ENCODE results near the gene MAPKAP1.

MAPKAP1 gene

DNA sequence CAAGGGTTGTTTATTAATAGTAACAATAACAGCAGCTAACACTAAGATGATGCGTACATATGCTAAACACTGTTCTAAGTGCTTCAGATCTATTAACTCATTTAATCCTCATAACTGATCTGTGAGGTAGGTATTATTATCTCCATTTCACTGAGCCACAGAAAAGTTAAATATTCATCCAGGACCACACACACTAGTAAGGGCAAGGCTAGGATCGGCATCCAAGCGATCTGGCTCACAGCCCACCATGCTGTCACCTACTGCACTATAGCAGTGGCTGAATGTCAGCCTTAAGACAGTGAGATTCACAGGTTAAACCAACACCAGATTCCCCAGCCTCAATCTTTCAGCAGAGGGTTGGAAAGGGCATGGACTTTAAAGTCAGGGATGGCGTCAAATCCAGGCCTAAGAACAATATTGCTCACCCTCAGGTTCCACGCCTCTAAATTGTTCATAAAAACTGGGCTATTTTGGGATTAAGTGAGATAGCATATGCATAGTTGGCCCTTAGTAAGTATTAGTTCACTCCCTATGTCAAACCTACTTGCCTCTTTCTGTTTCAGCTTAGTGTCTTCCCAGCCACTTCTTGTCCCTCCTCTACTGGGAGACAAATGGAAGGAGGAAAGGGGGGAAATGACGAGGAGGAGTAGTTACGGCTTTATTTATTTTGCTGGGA, 150.8 kb downstream of the MAPKAP1 start:
- no peak for DNase-seq

DNA sequence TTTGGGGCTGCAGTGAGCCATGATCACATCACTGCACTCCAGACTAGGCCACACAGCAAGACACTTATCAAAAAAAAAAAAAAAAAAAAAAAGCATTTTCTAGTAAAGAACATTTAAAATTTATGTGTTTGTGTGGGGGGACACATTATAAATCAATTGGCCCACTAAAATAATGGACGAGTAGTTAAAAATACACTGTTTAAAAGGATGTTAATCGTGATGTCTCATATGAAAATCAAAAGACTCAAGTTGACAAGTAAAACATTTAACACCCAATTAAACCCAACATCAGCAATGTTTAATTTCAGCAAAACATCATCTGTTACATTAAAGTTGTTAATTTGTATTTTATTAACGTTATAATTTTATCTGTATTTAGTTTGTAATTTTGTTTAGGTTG, 152.3 kb downstream of the MAPKAP1 start:
- DNase-seq = no peak

GRCh38 chr9:125551781-125552180, 155.2 kb downstream of the MAPKAP1 start:
- DNase-seq = no peak

- DNase-seq = no peak
Observed at GRCh38 chr9:125549891-125550885, 156.8 kb downstream of the MAPKAP1 start.

GRCh38 chr9:125549465-125549871, 157.5 kb downstream of the MAPKAP1 start:
- no peak for DNase-seq

DNA sequence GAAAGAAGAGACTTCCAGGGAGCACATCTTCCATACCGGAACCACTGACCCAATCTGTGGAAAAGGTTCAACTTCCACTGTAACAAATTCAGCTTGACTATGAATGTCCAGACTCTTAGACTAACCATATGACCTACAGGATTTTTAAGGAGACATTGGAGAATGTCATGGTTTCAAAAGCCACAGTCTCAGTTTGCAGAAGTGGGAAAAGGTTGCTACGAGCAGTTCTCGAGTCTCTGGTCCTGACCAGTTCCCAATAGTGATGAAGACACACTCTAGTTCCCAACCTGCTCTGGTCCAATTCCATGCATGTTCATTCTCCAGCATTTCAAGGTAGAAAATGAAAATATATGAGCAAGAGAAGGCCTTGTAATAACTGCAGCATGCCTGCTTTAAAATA, 158.0 kb downstream of the MAPKAP1 start:
- DNase-seq = no peak

DNA sequence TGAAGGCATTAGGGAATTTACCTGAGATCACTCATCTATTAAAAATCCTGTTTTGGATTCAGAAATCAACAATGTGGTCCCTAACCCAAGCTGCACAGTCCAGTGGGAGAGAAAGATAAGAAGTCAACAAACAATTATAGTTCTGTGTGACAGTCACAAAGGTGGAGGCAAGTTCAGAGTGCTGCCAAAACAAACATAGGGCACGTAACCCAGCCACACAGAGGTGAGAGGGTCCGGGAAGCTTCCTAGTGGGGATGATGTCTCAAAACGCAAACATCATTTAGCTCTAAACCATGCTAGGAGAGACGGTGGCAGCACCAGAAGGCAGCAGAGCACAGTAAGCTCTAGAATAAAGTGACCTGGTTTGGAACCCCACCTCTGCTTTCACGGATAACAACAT, 158.9 kb downstream of the MAPKAP1 start:
- DNase-seq = no peak

DNA sequence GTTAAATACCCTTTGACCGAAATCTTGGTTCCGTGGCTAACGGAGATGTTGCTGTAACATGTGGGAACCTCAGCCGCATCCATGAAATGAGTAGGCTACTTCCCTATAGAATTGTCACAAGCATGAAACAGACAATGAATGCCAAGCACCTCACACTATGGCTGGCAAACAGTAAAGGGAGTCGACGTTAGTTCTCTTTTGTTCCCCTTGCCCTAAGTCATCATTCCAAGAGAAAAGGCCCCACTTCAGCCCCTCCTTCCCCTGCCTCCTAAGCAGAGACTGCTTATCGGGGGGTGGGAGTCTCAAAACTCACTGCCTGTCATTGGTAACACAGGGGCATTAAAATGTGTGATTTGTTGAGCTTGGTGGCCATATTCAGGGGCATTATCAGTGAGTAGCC, 159.6 kb downstream of the MAPKAP1 start:
- no peak for DNase-seq

GRCh38 chr9:125545845-125546244, 161.2 kb downstream of the MAPKAP1 start:
- DNase-seq = no peak

- DNase-seq = no peak
Observed at GRCh38 chr9:125544988-125545651, 161.9 kb downstream of the MAPKAP1 start.

DNA sequence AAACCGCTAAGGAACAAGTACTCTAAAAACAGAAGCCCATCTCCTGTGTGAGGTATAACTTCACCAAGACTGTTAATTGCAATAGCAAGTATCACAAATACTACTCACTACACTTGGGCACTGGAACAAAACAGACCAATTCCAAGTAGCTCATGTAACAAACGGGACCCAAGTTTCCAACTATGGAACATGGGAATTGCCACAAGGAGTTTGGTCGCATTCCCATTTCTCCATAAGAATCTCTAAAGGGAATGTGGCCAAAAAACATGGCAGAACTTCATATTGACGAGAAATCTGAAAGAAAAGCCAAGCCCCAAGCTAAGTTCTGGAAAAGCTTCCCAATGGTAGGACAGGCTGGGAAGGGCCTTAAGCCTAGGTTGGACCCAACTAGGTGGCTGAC, 162.5 kb downstream of the MAPKAP1 start:
- no peak for DNase-seq

- DNase-seq = no peak
Observed at GRCh38 chr9:125541840-125542243, 165.2 kb downstream of the MAPKAP1 start.

DNA sequence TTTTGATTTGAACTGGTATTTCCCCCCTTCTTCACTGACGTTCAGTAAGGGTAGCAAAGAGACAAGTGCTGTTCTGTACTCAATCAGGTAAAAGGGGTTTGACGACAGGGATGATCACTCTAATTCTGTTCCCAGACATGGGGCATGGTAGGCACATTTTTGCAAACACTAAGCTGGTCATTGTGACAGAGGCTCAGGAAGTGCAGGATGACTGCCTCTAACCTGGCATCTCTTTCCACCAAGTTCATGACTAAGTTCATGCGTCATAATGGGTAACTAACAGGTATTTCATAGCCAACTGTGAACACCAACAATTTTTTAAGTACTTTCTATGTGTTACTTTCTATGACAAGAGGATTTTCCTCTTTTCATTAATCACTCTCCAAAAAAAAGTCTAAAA, 166.5 kb downstream of the MAPKAP1 start:
- DNase-seq = no peak

GRCh38 chr9:125538092-125538473, 168.9 kb downstream of the MAPKAP1 start:
- DNase-seq = peak; percentile 12

- no peak for DNase-seq
Observed at GRCh38 chr9:125537442-125538091, 169.4 kb downstream of the MAPKAP1 start.

- DNase-seq = no peak
Observed at GRCh38 chr9:125536776-125537175, 170.2 kb downstream of the MAPKAP1 start.

DNA sequence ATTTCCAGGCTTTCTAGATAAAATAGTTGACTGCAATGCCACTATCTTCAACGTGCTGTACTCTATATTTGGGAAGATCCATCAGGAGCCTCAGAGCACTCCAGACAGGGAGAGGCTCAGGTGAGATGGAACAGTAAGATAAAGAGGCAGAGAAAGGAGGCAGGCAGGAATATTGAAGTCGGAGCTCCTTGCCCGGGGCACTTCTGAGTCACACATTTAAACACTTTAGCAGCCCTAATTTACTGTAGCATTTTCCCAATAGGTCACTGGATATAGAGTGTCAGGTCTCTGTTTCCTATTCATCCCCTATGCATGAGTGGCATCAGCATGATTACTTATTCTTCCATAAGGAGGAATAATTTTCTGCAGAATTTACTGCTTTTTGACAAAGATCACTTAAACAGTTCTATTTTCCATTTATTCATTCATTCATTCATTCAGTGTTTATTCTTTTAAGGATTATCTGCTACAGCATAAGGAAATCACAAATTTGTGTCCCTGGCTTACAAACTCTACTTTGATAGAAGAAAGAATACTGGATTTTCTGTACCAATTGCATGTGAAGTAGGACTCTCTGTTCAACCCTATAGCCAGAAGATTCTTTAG, 170.7 kb downstream of the MAPKAP1 start:
- DNase-seq = no peak

DNA sequence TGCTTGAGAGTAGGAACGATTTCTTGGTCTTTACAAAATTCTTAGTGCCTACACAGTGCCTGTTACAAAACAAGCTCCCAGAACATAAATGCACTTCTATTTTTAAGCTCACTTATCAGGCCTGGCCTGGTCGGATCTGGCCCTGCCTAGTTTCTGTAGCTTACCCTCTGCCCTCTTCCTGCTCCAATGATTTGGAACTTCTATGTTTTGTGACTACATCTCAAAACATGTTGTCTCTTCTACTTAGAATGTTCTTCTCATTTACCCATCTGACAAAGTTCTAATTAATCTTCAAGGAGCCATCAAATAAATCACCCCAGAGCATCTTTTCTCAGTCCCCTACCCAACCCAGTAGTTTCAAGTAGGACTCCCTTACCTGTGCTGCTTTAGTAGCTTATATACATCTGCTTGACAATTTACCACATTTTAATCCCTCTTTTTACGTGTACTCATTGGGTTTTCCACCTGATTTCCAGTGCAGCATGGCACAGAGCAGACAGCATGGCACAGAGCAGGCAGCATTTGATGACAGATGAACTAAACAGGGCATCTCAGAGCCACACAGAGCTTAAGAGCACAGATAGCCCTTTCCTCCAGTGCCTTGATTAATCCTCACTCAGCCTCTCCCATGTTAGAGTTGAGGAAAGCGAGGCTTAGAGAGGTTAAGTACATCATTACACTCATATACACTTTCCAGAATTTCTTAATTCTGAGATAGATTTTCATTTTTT, 171.9 kb downstream of the MAPKAP1 start:
- no peak for DNase-seq

DNA sequence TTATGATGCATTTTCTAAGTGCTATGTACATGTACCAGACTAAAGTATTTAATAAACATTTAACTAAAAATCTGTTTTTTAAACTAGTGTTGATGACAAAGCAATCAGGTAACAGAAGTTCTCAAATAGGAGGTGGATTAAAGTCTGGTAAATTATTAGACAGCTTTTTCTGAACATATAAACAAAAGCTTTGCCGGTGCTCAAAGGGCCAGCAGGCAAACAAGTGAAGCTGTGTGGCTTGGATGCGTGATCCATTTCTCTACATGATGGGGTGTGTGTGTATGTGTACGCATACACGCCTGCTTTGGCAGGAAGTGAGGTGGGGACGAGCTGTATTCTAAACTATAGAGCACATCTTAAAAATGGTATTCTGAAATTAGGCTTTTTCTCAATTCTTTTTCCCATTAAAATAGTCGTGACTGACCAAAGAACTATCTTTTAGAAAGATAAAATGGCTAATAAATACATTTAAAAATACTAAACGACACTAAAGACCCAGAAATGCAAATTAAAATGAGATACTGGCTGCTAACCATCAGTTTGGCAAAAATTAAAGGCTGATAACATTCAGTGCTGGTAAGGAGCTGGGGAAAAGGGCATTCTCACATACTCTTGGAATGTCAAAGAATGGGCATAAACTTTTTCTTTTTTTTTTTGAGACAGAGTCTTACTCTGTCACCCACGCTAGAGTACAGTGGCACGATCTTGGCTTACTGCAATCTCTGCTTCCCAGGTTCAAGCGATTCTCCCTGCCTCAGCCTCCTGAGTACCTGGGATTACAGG, 174.0 kb downstream of the MAPKAP1 start:
- no peak for DNase-seq

DNA sequence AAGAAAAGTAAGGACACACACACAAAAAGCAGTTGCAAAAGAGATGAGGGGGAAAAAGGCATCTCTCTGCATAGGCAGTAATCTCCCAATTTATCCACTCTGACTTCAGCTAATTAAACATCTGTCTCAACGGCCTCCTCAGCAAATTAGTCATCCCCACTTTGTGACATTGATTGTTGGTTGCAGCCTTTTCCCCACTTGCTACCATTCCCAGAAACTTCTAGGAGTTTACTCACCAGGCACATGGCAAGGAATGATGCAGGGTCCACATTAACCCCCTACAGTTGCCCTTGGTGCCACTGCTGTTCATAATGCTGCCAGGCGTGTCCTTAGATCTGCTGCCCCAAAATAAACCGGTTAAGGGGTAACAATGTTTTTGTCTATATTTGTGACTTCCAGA, 174.6 kb downstream of the MAPKAP1 start:
- DNase-seq = no peak
